Hematopoietic multipotent progenitor cell treated with erythropoietin and hydrocortisone succinate and interleukin-3 and kit ligand, for 4 days (in vitro differentiated cells): ENCODE data around the gene RNF152.

Source experiments
- DNase-seq: peaks from one replicate; pipeline ENCODE4 v3.0.0-alpha.2; 2015

The RNF152 gene

DNA sequence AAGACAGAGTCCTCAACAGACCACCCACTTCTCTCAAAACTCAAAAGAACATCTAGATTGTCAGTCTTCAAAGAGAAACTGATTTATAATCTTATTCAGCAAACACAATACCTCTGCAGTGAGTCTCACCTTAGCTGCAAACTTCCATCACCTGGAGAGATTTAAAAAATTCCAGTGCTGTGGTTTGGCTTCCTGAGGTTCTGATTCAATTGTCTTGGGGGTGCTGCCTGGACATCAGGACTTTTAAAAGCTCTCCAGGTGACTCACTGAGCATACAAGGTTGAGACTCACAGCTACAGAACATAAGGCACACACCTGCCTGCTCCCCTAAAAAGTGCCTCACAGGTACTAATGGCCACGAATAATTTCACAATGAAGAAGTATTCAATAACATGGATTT is 40.3 kb downstream of the RNF152 start:
- no peak for DNase-seq

DNA sequence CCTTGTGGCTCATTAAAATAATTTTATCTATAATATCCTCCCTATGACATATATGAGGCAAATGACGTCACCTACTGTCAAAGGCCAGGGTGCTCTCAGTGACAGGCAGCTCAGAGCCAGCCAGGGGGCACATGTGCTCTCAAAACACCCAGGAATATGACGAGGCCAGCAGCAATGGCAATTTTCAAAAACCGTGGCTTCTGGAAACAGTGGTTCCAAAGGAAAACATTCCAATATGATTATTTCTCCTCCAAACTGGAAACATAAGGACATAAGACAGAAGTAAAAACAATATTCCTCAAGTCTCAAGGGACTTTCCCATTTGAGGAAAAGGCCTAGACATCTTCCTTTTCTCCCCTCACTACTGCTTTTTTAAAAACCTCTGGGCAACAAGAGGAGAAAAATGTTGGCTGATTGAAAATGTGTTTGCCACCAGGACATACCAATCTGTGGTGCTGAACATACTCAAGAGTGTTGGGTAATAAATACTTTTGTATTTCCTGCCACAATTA is 40.8 kb downstream of the RNF152 start:
- DNase-seq: no peak

DNA sequence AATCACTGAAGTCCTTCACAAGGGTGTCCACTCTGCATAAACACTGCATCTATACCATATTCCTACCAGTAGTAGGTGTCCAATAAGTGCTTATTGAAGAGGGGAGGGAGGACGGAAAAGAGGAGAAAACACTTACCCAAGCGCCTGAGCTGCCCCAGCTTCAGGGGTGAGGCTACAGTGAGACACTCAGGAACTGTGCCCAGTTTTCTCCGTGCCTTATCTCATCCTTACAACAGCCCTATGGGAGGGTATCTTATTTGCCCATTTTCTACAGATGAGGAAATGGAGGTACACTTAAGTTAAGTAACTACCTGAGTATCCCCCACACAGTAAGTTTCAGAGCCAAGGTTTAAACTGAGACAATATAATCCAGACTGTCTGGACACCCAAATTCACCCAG is 41.5 kb downstream of the RNF152 start:
- no peak for DNase-seq

DNA sequence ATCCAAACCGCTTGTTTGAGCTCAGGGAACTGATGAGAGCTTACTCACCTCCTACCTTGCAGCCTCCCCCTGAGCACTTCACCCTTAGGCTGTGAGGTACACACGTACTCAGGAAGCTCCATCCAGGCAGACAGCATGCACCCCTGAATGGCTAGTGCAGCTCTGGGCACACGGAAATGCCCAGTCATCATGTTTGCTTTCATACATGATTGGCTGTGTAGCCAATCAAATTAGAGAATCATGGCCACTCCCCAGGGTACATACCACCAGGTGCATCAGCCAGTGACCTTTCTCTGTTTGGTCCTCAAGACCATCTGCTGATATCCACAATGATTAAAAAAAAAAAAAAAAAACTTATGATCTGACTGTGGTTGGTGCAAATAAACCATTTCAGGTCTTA is 42.1 kb downstream of the RNF152 start:
- no peak for DNase-seq

DNA sequence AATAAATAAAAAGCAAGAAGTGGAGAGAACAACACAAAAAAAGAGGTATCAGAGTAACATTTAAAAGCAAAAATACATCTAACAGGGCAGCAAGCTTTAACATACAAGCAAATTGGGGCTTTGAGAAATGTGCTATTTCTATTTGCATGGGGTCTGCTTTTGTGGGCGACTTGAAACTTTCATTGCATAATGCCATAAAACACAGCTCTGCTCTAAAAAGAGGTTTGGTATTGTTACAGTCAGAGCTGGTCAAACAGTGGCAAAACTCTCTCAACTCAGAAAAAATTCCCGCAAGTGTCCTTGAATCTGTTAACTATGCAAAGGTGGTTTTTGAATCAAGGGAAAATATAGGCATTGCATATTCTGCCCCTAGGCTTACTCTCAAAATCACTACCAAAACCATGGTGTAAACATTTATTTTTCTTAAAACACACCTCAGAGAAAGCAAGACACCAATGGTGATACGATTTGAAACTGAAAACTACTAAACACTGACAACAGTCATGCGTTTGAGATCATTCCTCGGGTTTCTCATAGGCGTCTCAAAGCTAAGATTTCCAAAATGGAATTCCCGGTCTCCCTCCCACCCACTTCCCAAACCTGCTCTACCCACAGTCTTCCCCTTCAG is 45.5 kb downstream of the RNF152 start:
- no peak for DNase-seq

DNA sequence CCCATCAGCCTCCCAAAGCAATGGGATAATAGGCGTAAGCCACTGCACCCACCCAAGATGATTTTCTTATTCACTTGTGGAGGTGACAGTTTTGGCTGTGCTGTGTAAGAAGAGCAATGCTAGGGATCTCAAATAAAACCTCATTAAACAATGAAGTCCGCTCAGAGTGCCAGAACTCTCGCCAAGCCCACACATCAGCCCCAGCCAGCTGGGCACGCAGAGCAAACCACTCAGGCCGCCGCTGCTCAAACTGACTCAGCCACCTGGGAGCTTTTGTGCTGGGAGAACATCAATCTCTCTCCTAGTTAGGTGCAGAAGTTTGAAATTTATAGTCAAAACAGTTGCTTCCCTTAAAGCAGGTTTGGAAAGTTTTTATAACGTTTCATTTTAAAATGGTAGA is 47.6 kb downstream of the RNF152 start:
- DNase-seq: no peak

DNA sequence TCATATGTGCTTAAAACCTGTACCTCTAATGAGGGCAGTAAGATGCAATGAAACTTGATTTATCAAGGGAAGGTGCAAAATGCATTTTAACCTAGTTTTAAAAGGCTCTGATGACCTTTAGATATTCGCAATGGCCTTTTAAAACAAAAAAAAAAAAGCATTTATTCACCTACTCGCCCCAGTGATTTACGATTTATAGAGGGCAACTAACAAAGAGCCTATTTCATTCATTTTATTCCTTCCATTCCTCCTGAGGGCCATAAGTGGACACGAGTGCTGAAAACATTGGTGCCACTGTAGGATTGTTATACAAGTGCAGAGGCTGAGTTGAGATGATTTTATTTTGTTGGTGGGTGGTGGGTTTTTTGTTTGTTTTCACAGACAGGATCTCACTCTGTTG is 48.1 kb downstream of the RNF152 start:
- no peak for DNase-seq

DNA sequence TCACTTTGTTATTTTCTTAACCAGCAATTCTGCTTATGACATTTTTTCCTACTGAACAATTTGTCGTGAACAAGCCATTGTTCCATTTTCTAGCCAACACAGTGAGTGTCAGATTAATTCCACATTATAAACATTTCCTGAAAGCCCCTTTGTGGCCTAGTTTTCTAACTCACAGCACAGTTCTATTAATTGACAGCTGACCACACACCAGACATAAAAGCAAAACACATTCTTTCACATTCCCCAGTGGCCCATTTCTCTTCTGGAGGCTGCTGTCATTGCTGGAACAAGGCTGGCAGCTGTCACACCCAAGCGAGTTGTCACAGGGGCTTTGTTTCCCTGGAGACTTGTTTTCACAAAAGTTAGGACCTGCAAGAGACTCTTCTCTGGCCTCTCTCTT is 50.7 kb downstream of the RNF152 start:
- DNase-seq: no peak

DNA sequence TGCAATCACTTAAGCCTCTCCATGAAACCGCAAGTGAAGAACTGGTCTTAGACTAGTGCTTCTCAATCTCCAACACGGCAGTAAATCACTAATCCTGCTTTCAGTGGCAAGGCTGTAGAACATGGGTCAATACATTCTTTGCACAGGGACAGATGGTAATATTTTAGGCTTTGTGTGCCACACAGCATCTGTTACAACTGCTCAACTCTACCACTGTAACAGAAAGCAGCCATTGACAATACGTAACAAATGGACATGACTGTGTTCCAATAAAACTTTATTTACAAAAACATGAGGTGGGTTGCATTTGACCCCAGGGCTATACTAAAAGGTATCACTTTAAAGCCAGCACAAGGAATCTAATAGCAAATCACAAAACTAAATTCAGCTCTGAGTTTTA is 51.1 kb downstream of the RNF152 start:
- DNase-seq: no peak

DNA sequence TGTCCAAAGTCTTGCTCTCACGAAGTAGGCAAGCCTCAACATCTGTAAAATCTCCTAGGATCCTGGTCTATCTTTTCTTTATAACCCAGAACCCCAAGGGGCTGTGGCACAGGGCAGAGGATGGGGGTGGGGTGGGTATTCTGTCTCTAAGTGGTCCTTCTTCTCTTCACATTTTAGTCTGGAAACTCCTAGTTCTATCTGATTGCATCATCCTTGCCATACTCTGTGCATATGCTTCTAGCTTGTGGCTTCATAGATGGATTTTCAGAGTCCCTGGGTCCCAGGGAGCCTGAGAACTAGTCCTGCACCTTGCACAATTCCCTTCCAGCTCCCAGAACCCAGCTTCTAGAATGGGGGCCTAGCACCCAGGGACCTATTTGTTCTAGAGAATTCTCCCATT is 52.5 kb downstream of the RNF152 start:
- no peak for DNase-seq

DNA sequence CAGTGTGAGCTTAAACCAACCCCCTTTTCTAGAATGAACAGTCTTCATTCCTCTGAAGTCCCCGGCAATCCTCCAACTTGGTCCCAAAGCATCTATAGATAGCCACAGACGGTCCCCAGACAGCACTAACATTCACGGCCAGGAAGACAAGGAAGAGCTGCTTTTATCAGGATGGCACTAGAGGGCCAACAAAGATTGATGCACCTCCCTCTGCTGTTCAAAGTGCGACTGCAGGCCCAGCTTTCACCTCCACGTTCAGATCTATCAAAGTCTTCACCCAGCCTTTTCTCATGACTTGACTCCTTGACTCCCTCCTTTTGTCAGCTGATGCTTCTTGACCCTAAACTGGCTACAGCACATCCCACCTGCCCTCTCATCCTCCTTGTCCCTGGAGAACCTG is 54.3 kb downstream of the RNF152 start:
- DNase-seq: no peak

DNA sequence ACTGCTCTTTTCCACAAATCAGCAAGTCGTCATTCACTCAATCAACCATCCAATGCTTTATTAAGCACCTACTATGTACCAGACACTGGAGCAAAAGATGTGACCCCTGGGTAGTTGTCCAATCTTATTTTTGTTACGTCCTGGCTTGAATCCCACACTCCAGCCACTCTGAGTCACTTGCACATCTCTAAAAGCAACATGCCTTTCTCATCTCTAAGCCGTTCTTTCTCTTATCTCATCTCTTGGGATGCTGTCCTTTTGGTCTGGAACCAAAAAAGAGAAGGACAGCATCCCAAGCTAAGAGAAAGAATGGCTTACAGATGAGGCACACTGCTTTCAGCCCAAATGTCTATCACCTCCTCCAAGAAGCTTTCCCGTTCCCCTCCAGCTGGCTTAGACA is 58.8 kb downstream of the RNF152 start:
- no peak for DNase-seq

DNA sequence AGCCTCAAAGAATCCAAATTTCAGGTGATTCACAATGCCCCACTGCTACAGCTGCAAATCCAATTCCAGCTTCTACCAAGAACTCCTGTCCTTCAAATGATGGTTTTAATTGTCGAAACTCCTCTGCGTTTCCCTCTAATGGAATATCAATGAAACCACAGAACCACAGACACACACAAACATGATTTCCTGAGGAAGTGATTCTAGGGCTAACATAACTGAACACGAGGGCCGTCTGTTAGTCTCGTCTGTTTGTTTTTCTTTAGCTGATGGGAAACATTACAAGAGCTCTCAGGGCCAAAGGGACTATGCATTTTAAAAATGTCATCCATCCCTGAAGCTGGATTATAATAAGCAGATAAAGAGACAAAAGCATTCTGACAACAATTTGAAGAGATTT is 59.4 kb downstream of the RNF152 start:
- DNase-seq: peak; percentile 67

DNA sequence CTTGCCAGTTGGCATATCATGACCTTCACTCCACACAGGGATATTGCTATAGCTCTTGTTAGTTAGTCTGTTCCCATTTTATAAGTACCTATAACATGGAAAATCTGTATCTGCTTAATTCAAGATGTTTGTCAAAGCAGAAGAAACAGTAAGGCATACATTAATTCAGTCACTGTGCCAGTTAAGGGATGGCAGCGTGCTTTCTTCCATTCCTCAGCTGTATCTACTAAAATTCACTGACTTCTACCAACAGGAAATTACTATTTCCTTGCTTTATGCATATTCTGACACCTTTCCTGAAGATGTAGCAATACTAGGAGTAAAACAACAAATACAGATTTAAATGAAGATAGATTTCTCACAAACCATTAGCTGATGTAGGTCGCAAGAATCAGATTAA is 59.9 kb downstream of the RNF152 start:
- DNase-seq: no peak

DNA sequence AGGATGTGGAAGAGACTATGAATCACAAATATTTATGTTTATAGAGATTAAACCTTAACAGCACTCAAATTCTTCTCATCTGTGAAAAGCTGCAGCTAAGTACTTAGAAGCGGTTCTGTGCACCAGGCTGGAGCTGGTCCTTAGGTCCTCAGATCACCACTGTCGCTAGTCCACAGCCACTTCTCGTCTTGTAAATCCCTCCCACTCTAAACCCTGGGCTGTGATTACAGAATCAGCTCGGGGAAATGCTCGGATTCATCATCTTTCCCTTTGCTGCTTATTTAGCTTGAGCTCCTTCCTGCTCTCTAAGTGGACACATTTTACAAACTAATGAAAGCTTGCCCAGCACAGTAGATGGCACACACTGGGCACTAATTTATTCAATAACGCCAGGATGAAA is 61.7 kb downstream of the RNF152 start:
- no peak for DNase-seq

DNA sequence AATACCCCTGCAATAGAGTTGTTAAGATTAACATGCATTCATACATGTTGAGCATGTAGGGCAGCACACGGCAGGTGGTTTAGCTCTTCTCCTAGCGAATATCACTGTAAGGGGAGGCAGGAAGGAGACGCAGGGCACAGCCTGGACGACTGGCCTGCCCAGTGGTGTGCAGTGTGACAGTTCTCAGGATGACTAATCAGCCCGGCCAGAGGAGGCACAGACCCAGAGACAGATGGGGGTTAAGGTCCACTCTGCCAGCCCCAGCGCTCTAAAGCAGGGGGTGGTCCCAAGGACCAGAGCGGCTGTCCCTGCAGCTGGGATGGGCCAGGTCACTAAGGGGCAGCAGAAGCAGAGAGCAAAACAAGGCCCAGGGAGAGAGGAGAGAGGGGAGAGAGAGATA is 63.7 kb downstream of the RNF152 start:
- no peak for DNase-seq

DNA sequence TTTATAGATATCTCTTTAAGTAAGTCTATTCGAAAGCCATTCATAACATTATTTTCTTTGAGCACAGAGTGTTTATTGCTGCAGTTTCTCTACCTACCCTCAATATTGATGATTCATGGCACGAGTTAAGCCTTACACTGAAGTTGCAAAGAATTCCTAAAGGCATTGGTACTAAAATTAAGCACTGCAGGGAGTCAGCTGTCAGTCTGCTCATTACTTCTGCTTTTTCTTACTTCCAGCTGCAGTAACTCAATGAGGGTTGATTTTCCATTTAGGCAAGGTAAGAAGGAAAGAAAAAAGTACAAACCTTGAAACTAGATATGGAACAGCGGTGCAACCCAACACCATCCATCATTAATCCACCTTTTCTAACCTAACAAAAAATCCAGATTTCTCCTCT is 65.2 kb downstream of the RNF152 start:
- DNase-seq: peak; percentile 16

DNA sequence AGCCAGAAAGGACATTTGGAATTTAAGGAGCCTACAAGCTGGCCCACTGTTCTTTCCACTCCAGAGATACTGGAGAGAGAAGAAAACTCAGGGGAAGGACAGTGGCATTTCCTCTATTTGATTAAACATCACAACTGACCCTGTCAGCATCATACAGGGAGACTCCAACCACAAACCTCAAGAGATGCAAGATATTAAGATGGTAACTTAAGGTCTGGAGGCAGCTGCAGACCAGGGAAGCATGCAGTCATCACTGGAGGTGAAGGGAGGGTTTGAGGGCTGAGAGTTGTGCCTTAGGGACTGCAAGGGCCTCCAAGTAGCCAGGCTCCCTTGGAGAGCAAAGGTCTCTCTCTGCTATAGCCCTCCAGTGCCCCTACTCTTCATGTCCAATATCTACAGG is 67.4 kb downstream of the RNF152 start:
- peak; percentile 73 for DNase-seq

DNA sequence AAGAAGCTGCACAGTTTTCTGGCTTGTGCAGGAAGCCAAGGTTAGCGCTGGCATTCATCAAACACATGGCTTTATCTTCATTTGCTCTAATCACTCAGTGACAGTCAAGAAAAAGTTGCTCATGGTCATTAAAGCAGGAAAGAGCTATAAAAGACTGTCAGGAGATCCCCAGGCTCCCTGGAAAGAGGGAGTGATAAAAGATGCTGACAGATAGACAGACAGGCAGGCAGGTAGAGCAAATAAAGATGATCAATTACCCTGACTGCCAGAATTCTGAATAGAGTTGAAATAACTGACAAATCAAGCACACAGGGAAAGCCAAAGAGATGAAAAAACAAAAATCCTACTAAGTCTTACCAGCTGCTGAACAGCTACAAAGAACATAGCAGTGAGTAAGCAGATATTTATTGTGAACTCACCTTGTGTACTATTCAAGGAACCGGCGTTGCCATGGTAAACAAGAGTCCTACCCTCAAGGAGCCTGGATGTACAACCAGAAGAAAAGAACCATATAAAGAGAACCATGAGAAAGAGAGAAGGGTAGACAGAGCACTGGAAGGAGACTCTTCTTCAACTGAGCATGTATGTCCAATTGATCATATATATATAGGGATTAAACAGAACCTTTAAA is 68.0 kb downstream of the RNF152 start:
- DNase-seq: no peak

DNA sequence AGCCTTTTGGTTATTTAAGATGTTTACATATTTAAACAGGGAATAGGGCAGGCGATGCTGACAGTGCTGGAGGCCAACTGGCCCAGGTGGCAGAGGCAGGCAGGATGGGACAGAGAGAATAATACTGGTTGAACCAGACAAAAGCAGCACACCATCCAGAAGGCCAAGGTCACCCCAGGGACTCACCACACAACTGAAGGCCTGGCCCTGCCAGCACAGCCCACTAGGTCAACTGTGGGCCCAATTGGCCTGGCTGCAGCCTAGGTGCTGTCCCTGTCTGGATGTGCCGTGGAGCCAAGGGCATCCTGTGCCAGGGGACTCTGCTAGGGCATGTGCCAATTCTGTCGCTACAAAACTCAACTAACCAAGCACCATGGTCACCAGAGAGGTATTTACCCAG is 69.2 kb downstream of the RNF152 start:
- no peak for DNase-seq

DNA sequence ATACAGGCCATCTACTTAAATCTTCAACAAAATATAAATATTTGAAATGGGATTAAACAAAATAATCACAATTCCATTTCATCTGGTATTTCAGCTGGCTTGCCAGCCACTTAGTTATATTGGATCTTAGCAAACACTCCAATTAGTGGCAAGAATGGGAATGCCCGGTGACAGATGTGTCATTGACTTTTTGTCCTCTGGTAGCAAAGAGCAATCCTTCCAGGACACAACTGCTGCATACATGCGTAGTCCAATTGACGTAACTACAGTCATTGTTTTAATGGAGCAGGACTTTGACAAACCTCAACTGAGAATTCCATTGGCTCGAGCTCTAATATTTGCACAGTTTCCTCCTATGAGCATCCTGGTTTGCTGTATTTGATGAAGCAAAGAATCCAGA is 69.9 kb downstream of the RNF152 start:
- no peak for DNase-seq

DNA sequence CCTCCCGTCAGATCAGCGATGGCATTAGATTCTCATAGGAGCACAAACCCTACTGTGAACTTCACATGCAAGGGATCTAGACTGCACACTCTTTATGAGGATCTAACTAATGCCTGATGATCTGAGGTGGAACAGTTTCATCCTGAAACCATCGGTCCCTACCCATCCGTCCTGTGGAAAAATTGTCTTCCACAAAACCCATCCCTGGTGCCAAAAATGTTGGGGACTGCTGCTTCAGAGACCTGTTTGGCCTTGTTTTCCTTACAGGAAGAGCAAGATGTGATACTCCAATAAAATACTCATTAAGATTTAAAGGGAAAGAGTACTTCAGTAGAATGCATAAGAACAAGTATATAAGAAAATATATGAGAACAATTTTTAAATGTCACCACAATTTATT is 71.1 kb downstream of the RNF152 start:
- no peak for DNase-seq

DNA sequence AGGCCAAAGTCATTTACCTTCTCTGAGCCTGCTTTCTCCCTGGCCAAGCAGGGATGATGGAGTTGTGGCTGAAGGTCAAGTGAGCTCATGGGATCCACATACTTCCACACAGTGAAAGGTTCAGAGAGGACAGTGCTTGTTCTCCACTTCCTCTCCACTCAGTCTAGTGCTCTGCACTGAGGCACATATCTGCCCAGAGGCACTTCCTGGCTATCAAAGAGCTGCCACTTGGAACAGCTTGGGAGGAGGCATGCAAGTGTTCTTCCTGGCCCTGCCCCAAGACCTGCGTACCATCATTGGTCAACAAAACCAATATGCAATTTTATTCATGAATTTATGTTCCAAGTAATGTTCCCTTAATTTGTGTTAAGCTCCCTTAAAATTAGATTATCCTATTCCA is 71.9 kb downstream of the RNF152 start:
- no peak for DNase-seq

DNA sequence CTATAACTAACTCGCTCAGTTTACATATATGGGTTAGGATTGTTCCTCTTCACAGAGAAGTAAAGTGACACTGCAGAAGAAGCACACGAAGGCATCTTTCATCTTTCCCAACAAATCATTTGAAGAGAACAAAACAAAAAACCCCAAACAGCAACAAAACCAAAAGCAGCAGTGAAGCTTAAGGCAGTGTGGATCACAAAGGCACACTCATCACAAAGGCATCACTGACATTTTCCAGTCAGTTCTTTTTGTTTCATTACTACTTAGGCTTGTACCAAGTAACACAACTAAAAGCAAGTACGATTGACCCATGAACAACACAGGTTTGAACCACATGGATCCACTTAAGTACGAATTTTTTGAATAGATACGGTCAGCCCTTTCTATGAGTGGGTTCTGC is 75.7 kb downstream of the RNF152 start:
- no peak for DNase-seq

DNA sequence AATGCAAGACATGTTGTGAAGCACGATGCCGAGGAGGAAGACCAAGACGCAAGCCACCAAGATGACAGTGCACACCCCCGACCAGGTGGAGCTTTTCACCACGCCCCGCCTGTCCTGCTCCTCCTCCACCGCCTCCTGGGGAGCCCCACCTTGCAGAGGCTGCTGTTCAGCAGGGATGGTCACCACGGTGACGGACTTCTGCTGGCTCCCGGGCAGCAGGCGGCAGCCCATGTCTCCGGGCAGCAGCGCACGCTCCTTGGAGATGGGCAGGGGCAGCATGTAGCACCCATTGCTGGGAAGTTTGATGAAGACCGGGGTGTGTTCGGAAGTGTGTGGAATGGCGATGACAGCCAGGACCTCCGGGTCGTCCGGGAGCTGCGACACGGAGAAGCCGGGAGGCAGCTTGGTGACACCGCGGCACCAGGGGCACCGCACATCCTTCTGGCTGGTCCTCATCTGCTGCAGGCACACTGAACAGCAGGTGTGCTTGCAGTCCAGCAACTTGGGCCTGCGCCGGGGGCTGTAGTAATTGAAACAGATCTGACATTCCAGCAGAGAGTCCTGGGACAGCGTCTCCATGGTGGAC is 76.8 kb downstream of the RNF152 start:
- DNase-seq: no peak
